Posterior cingulate gyrus (tissue), 11 donors: ENCODE measurements around the gene CHADL.

ENCODE experiments used
- DNase-seq, 10 donors: peaks; one replicate each; pipeline versions ENCODE4 v3.0.0 to v3.0.0-alpha.2; 2020 to 2021; ENCODE audit warnings: mixed read lengths in 3 of 10
- intact Hi-C: fragments of 100-400 bp; cut with DNase I; formaldehyde crosslinking; loops from one replicate; pipeline ENCODE4 v1.15.1; 2023

CHADL gene

DNA sequence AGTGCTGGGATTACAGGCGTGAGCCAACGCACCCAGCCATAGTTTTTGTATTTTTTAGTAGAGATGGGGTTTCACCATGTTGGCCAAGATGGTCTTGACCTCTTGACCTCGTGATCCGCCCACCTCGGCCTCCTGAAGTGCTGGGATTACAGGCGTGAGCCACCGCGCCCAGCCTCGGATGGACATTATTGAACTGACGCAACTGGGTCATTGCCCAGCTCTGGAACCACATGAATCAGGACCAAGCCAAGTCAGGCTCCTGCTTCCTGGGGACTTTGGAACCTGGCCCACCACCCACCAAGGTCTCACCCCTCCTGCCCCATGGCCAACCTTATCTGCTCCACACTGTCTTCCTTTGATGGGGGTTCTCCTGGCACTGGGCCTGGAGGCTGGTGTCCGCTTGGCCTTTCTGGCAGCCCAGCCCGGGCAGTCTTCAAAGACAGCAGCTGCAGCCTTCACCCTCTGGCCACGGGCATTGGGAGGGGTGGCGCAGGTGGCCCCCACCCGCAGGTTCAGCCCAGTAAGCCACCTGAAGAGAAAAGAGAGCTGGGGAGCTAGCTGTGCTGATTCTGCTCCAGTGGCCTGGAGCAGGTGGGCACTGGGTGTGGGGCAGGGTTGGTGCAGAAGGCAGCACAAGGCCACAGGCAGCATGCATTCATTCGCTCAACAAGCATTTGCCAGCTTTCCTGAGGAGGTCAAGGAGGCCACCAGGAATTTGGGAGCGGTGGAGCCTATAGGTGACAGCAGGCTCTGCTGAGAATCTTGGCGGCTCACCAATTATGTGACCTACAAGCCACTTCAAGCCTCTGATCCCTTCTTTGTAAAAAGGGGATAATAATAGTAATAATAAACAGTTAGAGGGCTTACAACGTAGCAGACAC, 5.7 kb downstream of the CHADL start:
- intact Hi-C loops = no loop called here
- DNase-seq = no peak

DNA sequence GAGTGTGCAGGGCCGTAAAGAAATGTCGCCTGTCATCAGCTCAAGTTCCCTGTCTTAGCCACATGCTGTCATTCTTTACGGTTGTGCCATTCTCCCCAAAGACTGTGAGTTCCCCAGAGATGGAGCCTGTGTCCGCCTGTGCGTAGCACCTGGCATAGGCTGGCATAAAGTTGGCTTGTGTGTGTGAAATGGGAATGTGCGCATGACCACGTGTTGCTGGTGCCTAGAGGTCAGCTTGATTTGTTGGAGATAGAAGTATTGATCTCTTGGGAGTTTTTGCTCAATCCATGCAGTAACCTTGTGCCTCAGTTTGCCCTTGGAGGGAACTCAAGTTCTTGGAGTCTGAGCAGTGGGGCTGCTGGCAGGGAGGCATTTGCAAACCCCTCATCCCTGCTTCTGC, 9.4 kb downstream of the CHADL start:
- intact Hi-C loops = no loop called here
- DNase-seq = no peak

DNA sequence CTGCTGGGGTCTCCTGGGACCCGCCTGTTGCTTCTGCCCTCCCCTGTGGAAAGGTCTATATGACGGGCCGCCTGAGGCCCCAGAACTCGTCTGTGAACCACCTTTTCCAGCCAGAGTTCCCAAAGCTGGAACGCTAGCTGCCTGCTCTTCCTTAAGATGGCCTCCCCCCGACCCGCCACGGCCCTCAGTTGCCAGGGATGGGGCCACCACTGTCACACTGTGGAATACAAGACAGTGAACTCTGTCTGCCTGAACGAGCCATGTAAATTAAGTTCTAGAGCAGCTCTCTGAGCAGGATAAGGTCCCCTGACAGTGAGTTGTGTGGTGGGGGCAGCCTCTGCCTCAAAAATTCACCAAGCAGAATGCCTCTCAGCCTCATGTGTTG, 10.3 kb downstream of the CHADL start:
- DNase-seq = no peak
- intact Hi-C loops = no loop called here

DNA sequence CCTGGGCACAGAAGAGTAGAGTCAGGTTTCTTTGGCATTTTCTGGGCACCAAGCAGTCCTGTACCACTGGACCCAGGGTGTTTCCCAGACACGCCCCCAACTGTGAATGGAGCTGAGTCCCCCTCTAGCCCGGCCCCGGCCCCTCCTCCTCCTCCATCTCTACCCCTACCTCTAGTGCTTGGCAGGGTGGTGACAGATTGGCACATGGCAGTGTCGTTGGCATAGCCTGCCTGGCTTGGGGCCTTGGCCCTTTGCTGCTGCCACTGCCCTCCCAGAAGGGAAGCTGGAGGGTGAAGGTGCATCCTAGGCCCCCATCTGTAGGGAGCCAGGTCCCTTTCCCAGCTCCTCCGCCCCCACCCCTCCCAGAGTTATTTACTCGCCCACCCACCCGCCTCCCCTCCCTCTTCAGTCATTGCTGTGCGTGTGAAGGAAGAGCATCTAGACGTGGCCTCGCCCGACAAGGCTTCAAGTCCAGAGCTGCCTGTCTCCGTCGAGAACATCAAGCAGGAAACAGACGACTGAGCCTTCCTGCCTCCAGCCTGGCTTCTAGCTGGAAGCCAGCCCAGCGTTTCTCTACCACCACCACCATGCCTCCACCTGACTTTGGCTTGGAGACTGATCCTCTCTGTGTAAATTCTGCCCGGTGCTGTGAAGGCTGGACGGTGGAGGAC, 10.9 kb downstream of the CHADL start:
- no peak for DNase-seq
- intact Hi-C loops = no loop called here

DNA sequence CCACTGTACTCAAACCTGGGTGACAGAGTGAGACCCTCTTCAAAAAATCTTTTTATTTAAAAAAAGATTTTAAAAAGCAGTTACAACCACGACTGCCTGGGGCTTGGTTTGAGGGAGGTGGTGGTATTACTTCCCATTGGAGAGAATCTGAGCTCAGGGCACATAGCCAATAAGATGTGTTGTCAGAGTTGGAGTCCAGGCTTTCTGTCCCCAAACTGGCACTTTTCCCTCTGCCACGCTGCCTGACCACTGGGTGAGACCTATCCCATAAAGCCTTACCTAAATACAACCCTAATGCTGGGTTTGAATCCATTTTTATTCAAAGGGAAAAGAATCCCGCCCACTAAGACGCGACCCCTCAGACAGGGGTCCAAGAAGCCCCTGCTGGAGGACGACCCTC, 11.5 kb downstream of the CHADL start:
- no peak for DNase-seq
- intact Hi-C loops = no loop called here

DNA sequence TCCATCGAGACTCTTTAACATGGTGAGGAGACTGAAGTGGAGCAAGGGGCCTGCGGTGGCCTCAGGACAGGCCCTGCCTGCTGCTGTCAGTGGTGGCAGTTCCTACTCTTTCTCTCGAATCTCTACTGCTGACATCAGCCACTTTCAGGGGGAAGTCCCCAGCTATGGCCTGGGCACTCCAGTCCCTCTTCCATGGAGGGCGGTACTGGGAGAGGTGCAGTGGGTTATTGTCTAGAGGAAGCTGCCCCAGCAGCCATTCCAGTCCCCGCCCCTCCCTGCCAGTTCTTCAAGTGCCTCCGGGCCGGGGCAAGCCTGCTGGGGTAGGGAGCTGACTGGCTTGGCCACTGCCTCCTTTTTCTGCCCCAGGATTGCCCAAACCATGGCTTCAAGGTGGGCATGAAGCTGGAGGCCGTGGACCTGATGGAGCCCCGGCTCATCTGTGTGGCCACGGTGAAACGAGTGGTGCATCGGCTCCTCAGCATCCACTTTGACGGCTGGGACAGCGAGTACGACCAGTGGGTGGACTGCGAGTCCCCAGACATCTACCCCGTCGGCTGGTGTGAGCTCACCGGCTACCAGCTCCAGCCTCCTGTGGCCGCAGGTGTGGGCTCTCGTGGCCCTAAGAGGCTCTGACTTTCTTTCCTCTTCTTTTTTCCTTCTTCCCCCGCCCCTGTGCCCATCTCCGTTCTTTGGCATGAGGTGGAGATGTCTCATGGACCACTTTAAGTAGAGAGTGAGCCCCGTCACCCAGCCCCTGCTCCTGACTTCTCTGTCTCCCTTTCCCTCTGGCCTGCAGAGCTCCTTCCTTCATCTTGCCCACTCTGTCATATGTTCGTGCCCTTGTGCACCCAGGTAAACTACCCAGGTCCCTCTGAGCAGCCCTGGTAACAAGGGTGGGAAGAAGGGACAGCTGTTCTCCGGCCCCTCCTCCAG, 13.7 kb downstream of the CHADL start:
- intact Hi-C loops = no loop called here
- DNase-seq = peak in 1 of 10 donors; percentile 56

DNA sequence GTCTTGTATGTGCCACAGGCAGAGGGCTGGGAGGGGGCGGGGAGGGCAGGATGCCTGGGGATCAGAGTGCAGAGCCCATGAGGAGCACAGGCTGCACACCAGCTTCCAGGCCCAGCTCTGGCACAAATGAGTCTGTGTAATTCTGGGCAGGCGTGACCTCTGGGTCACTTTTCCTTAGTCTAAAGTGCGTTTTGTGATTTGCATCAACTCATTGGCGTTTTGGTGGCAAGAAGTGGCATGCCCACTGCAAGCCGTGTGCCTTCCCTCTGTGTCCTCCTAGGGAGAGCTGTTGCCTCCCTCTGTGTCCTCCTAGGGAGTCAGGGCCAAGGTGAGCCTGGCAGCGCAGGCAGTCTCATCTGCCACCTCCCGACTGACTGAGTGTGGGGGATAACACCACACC, 17.2 kb downstream of the CHADL start:
- intact Hi-C loops = no loop called here
- peak in 1 of 10 donors; percentile 19 for DNase-seq

DNA sequence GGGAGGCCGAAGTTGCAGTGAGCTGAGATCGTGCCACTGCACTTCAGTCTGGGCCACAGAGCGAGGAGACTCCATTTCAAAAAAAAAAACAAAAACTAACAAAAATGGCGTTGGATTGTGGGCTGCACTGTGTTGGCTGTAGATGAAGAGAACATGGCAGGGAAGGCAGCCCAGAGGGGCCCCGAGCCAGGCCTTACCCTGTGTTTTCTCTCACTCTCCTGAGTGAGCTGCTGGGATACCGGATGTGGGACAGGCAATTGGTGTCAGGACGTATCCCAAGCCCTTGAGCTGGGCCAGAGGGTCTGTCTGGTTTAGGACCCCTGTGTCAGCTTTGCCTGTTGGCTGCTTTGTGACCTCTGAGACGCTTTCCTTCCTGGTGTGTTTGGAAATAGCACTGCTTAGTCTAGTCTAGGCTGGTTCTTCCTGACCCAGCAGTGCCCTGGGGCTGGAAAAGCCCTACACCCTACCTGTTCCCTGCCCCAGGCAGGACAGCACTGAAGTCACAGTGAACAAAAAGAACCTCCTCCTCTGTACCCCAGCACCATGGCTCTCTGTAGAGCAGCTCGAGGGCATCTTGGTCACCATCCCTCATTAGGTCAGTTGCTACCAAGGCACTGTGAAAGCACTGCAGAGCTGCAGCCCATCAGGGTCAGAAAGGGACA, 17.8 kb downstream of the CHADL start:
- DNase-seq = peak in 1 of 10 donors; percentile 71
- intact Hi-C loops = no loop called here

DNA sequence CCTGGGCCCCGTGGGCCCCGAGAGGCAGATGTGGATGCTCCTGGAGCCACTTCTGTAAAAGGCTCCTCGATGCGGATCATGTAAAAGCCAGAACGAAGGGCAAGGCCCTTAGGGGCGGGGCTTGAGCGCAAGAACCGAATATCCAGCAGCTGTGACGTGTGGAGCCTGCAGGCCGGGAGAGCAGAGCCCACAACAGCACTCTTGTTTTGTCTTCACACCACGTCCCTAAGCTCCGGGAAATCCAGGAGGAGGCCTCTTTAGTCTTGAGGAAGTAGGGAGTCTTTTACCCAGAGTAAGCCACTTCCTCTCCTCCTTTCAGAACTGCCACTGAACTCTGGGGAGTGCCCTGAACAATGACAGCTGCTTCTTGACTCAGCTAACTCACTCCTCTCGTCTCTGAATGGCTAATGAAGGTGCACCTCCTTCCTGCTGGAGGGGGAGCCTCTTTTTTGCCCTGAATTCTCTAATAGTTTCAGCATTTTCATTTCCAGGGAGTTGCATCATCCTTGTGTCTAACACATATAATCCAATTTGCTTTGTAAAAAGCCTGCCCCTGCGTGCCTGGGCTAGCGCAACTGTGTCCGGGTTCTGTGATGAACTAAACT, 23.1 kb downstream of the CHADL start:
- peak in 4 of 10 donors; percentile 58 to 94 (median 71) for DNase-seq
- intact Hi-C loops = no loop called here

DNA sequence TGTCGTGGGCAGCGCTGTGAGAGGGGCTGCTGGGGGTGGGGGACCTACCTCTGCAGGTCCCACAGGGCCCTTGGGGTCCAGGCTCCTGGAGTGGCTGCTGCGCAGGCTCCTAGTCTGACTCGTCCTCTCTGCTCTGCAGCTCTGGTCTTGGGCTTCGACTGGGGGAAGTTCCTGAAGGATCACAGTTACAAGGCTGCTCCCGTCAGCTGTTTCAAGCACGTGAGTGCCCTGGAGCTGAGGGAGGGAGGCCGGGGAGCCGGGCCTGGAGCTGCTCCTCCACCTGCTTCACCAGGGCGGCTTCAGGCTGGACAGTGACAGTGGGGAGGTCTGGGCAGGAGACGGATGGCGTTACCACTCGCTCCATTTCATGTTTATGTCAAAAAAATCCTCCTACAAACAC, 23.7 kb downstream of the CHADL start:
- DNase-seq = peak in 1 of 10 donors; percentile 47
- intact Hi-C loops = no loop called here

DNA sequence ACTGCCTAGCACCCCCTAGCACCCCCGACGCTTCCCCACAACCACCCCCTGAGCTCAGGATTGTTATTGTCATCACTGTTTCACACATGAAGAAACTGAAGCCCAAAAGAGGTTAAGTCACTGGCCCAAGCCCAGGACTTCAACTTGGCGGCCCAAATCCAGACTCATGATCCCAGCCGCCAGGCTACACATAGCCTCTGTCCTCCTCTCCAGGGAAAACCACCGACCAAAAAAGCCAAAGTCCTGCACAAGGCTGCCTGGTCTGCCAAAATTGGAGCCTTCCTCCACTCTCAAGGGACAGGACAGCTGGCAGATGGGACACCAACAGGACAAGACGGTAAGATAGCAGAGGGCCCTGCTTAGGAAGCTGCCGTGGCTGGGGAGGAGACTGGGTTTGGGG, 24.8 kb downstream of the CHADL start:
- DNase-seq = peak in 1 of 10 donors; percentile 30
- intact Hi-C loops = no loop called here

DNA sequence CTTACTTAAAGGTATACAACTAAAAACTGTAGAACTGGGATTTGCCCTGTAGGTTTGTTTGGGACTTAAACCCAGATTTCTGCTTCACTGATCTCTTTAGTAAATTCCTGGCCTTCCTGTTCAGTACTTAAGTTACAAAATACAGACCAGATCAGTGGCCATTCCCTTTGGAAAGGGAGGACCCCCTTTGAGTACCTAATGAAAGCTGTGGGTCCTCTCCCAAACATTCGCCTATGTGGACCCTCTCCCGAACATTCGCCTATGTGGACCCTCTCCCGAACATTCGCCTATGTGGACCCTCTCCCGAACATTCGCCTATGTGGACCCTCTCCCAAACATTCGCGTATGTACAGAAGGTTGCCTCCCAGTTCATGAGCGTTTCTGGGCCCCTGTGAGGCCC, 25.3 kb downstream of the CHADL start:
- no peak for DNase-seq
- intact Hi-C loops = no loop called here

DNA sequence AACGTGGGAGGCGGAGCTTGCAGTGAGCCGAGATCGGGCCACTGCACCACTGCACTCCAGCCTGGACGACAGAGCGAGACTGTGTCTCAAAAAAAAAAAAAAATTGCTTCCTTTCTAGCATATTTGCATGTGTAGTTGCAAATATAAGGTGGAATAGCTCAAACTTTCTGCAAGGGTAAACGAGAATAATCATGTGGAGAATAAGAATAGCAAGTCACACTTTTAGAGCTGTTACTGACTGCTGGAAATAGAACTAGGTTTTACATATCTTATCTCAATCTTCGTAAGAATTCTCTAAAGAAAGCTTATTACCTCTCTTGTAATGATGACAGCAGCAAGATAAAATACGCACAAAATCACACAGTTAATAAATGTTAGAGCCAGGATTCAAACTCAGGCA, 34.0 kb downstream of the CHADL start:
- peak in 1 of 10 donors; percentile 24 for DNase-seq
- intact Hi-C loops = no loop called here

DNA sequence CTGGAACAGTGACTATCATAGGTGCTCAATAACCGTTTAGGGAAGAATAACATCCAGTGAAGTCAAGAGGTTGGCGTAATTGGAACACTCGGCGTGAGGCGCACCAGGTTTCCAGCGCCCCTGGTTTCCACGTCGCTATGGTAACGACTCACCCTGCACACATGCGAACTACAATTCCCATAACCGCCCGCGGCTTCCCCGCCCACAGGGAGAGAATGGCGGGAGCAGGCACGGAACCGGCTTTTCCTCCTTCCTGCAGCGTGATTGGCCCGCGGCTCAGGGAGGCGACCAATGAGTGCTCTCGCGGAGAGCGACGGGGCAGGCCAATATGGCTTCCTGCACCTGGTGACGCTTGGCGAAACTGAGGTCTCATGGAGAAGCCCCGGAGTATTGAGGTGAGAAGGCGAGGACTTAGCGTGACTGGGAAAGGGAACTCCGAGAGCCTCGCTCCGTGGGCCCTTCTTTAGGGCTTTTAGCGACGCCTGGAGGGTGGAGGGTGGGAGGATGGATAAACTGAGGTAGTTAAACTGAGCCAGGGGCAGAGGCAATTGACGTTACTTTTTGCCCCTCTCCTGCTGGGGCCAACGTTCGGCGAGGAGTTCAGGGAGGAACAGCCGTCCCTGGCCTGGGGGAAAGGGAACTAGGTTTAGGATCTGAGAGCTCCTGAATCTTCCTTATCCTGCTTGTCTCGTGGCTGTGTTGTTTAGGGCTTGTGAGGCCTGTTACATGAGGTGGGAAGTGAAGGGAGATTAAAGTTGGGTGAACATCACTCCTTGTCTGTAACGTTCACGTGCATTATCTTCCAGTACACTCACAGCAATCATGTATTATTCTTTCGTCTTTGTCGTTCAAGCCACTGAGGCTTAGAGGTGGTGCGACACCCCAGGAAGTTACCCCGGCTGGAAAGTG, 35.5 kb downstream of the CHADL start, which contains the start of gene L3MBTL2:
TSS of gene L3MBTL2 (plus strand) at position 321 of the 909 bp plus-strand sequence. CDS start at position 372, 51 bp downstream.
- peak; percentile 98 to 100 (median 100) for DNase-seq
- intact Hi-C loops = no loop called here

DNA sequence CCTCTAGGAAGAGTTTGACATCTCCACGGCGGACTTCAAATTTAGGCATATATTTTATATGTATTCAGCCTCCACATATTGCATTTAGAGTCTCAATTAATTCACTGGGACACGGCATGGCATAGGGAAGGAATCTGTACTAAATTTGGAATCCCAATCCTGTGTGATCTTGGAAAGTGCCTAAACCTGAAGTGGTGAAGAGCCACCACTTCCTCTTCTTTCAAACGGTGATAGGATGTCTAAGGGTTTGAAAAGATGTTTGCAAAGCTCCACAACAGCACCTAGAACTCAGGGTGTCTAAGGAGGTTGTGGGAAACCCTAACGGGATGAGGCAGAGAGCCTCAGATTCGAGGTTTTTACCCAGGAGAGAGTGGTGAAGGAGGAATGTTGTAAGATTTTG, 36.7 kb downstream of the CHADL start:
- intact Hi-C loops = no loop called here

DNA sequence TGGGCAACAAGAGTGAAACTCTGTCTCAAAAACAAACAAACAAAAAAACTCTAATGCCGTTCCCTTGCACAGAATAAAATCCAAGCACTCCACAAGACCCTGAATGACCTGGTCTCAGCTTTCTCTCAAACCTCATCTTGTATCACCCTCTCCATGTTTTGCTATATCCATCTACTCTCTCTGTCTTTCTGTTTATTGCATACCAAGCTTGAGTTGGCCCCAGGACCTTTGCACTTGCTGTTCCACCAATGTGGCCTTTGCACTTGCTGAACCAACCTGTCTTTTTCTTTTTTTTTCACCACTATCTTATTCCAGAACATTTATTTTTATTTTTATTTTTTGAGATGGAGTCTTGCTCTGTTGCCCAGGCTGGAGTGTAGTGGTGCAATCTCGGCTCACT, 37.6 kb downstream of the CHADL start:
- intact Hi-C loops = no loop called here
- no peak for DNase-seq

More for the DNA sequence above, 36.7 kb downstream of the CHADL start:
- DNase-seq = no peak

DNA sequence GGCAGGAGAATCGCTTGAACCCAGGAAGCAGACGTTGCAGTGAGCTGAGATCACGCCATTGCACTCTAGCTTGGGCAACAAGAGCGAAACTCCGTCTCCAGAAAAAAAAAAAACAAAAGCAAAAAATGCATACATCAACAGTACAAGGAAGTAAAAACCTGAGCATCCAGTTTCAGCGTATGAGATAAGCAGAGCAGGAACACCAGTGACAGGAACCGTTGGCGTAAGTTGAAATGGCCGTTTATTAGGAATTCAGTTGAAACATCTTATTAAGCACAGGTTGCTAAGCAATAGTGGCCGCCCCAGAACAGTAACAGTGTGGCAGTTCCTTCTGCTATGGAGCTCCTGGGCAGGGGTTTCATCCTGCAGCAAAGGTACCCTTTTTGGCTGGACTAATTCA, 39.6 kb downstream of the CHADL start:
- DNase-seq = peak in 2 of 10 donors; percentile 14 to 20
- intact Hi-C loops = no loop called here

DNA sequence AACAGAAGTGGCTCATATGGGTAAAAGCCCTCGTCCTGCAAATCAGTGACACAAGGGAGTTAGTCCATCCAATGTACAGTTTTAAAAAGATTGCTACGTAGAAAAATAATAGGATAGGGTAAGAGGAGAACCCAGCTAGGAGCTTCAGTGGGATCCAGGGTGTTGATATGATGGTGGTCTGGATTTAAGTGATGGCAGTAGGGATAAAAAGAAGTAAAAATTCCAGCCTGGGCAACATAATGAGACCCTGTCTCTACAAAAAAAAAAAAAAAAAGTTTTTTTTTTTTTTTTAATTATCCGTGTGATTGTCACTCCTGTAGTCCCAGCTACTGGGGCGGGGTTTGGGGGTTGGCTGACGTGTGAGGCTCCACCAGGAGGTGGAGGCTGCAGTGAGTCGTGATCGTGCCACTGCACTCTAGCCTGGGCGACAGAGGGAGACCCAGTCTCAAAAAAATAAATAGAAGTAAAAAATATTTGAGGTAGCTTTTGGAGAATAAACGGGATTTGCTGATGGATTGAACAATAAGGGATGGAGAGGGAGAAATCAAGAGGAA, 42.6 kb downstream of the CHADL start:
- intact Hi-C loops = loop anchor here (5.0 kb wide), 2 partner anchors 106 to 246 kb away; partner anchors contain the start of genes EP300 and RBX1

More for the DNA sequence above, 42.6 kb downstream of the CHADL start:
- DNase-seq = peak in 5 of 10 donors; percentile 23 to 87 (median 84)
